Urinary bladder (tissue), 4 donors: ENCODE results near the gene PRDM15. TPM values are rescaled to one million over a fixed set of nuclear protein-coding genes. Genes with fewer than 3 reads are reported as not detected.

Experiments used
- DNase-seq: peaks from one replicate; pipeline ENCODE4 v3.0.0-alpha.2; 2015; ENCODE audit errors: extremely low spot score
- H3K27ac ChIP-seq: one replicate; pipeline ENCODE4 v1.5.1; 2013; ENCODE audit warnings: low read depth, mild to moderate bottlenecking, moderate library complexity
- H3K36me3 ChIP-seq: one replicate; pipeline ENCODE4 v1.6.1; 2013; ENCODE audit warnings: mild to moderate bottlenecking, moderate library complexity; ENCODE audit not compliant: insufficient read depth
- H3K4me1 ChIP-seq: one replicate; pipeline ENCODE4 v1.6.1; 2013; ENCODE audit warnings: mild to moderate bottlenecking, moderate library complexity; ENCODE audit not compliant: insufficient read depth
- H3K4me3 ChIP-seq: one replicate; pipeline ENCODE4 v1.5.1; 2013; ENCODE audit warnings: low read depth, low read length
- WGBS: extraction: QIAGEN DNeasy Blood & Tissue Kit; methylation state at CpG from one replicate; pipeline ENCODE4 v1.1.7; 2013; 5-methylcytosine and 5-hydroxymethylcytosine counted together
- polyA plus RNA-seq: library from polyadenylated mRNA; stranded (reverse); fragments of 200-250 nt; gene quantifications from one replicate; pipeline ENCODE4 v1.2.3, GENCODE V29; 2013
- total RNA-seq: library from RNA; depleted of rRNA; stranded (reverse); fragments of >200 nt; gene quantifications from one replicate; pipeline ENCODE4 v1.2.3, GENCODE V29; 2014
- donor health status: healthy with polysubstance abuse.
- donor health status: healthy.

Gene PRDM15
- total and polyA plus RNA-seq, 2 donors, result 3.2 to 4.5 TPM

GRCh38 chr21:41858466-41859296 is 20.5 kb downstream of the PRDM15 start:
- no peak for DNase-seq
- Histone ChIP-seq H3K27ac (no peak overlapping the region), H3K4me1 (no peaks in the 10 kb centered on the region), H3K4me3 (no peak overlapping the region), H3K36me3 (peaks cover 4% of the 10 kb centered on the region)
- WGBS, result 93% methylated on average over 27 of the region's 27 CpGs

GRCh38 chr21:41857771-41858300 is 21.3 kb downstream of the PRDM15 start:
- 97% methylated on average over 14 of the region's 14 CpGs for WGBS
- Histone ChIP-seq H3K4me3 (no peak overlapping the region), H3K36me3 (peaks cover 4% of the 10 kb centered on the region), H3K27ac (no peak overlapping the region), H3K4me1 (no peaks in the 10 kb centered on the region)
- no peak for DNase-seq

GRCh38 chr21:41856572-41856971 is 22.6 kb downstream of the PRDM15 start:
- peaks cover 4% of the 10 kb centered on the region for H3K36me3 ChIP-seq

GRCh38 chr21:41854426-41854995 is 24.6 kb downstream of the PRDM15 start:
- no peak overlapping the region for H3K4me3 ChIP-seq
- WGBS, result 97% methylated on average over 31 of the region's 31 CpGs
- peaks cover 4% of the 10 kb centered on the region for H3K36me3 ChIP-seq
- H3K27ac ChIP-seq, result no peak overlapping the region
- no peaks in the 10 kb centered on the region for H3K4me1 ChIP-seq
- no peak for DNase-seq

More at GRCh38 chr21:41856572-41856971, 22.6 kb downstream of the PRDM15 start:
- H3K27ac ChIP-seq, result no peak overlapping the region
- DNase-seq, result no peak
- 89% methylated on average over 10 of the region's 10 CpGs for whole genome bisulfite sequencing
- no peaks in the 10 kb centered on the region for H3K4me1 ChIP-seq
- H3K4me3 ChIP-seq, result no peak overlapping the region

- DNase-seq, result no peak
- WGBS, result 90% methylated on average over 9 of the region's 9 CpGs
- H3K36me3 ChIP-seq, result peaks cover 4% of the 10 kb centered on the region
- H3K4me1 ChIP-seq, result no peaks in the 10 kb centered on the region
- H3K27ac ChIP-seq, result no peak overlapping the region
- no peak overlapping the region for H3K4me3 ChIP-seq
These were observed 26.2 kb downstream of the PRDM15 start for GRCh38 chr21:41852929-41853320.

GRCh38 chr21:41852151-41852928 is 26.8 kb downstream of the PRDM15 start:
- 91% methylated on average over 21 of the region's 21 CpGs for WGBS
- no peaks in the 10 kb centered on the region for H3K4me1 ChIP-seq
- peaks cover 4% of the 10 kb centered on the region for H3K36me3 ChIP-seq
- DNase-seq, result no peak
- no peak overlapping the region for H3K4me3 ChIP-seq
- H3K27ac ChIP-seq, result no peak overlapping the region

GRCh38 chr21:41851090-41851790 is 27.9 kb downstream of the PRDM15 start:
- H3K36me3 ChIP-seq, result peaks cover 4% of the 10 kb centered on the region
- 85% methylated on average over 23 of the region's 23 CpGs for WGBS

GRCh38 chr21:41850085-41850484 is 29.1 kb downstream of the PRDM15 start:
- WGBS, result 96% methylated on average over 9 of the region's 9 CpGs
- no peak overlapping the region for H3K4me3 ChIP-seq
- H3K27ac ChIP-seq, result no peak overlapping the region
- no peak for DNase-seq
- no peaks in the 10 kb centered on the region for H3K4me1 ChIP-seq
- H3K36me3 ChIP-seq, result peaks cover 4% of the 10 kb centered on the region

More at GRCh38 chr21:41851090-41851790, 27.9 kb downstream of the PRDM15 start:
- Histone ChIP-seq H3K27ac (no peak overlapping the region), H3K4me3 (no peak overlapping the region), H3K4me1 (no peaks in the 10 kb centered on the region)
- DNase-seq, result no peak

GRCh38 chr21:41848958-41849580 is 30.1 kb downstream of the PRDM15 start:
- no peaks in the 10 kb centered on the region for H3K4me1 ChIP-seq
- WGBS, result 89% methylated on average over 15 of the region's 15 CpGs
- DNase-seq, result no peak
- no peak overlapping the region for H3K4me3 ChIP-seq
- no peak overlapping the region for H3K27ac ChIP-seq
- peaks cover 3% of the 10 kb centered on the region for H3K36me3 ChIP-seq

- no peaks in the 10 kb centered on the region for H3K36me3 ChIP-seq
- H3K27ac ChIP-seq, result no peak overlapping the region
- H3K4me1 ChIP-seq, result no peaks in the 10 kb centered on the region
- H3K4me3 ChIP-seq, result no peak overlapping the region
- no peak for DNase-seq
- 89% methylated on average over 8 of the region's 8 CpGs for WGBS
These were observed 30.6 kb downstream of the PRDM15 start for GRCh38 chr21:41848533-41848932.

GRCh38 chr21:41847066-41847804 is 31.9 kb downstream of the PRDM15 start:
- no peak overlapping the region for H3K4me3 ChIP-seq
- H3K27ac ChIP-seq, result no peak overlapping the region
- no peaks in the 10 kb centered on the region for H3K36me3 ChIP-seq
- 84% methylated on average over 21 of the region's 21 CpGs for WGBS
- H3K4me1 ChIP-seq, result no peaks in the 10 kb centered on the region
- no peak for DNase-seq

GRCh38 chr21:41846536-41846935 is 32.6 kb downstream of the PRDM15 start:
- WGBS, result 90% methylated on average over 7 of the region's 7 CpGs
- Histone ChIP-seq H3K27ac (no peak overlapping the region), H3K4me1 (no peaks in the 10 kb centered on the region), H3K36me3 (no peaks in the 10 kb centered on the region), H3K4me3 (no peak overlapping the region)
- no peak for DNase-seq
